Mesenchymal stem cell (in vitro differentiated cells and primary cell): ENCODE measurements around the gene ASF1B.
A peak's percentile ranks its signal among the peaks of the same experiment; 100 is the strongest.

Experiments used
- DNase-seq: peaks from one replicate; pipeline ENCODE4 v3.0.0-alpha.2; 2013
- H2AFZ ChIP-seq: one replicate; pipeline ENCODE4 v1.6.1; 2013; ENCODE audit warnings: low read depth, mild to moderate bottlenecking, control low read depth, inconsistent platforms, low read length, moderate library complexity
- H2AK5ac ChIP-seq: 2 replicates; pipeline ENCODE4 v1.6.1; 2013; ENCODE audit warnings: low read length, moderate library complexity, mild to moderate bottlenecking, inconsistent platforms; ENCODE audit not compliant: severe bottlenecking
- H2BK120ac ChIP-seq: one replicate; pipeline ENCODE4 v1.6.1; 2013; ENCODE audit warnings: low read depth, mild to moderate bottlenecking, inconsistent platforms, low read length, moderate library complexity
- H2BK12ac ChIP-seq, 2 experiments: one replicate each; pipeline ENCODE4 v1.6.1; 2013; ENCODE audit warnings: inconsistent platforms in 2 of 2, low read length in 2 of 2, mild to moderate bottlenecking in 2 of 2, moderate library complexity in 2 of 2, control low read depth in 1 of 2
- H2BK15ac ChIP-seq: one replicate; pipeline ENCODE4 v1.6.1; 2013; ENCODE audit warnings: mild to moderate bottlenecking, low read depth, inconsistent platforms; ENCODE audit not compliant: poor library complexity, severe bottlenecking
- H2BK5ac ChIP-seq: 2 replicates; pipeline ENCODE4 v1.6.1; 2013; ENCODE audit warnings: low read depth, mild to moderate bottlenecking, low read length, control low read depth, inconsistent platforms; ENCODE audit not compliant: poor library complexity, severe bottlenecking
- H3K14ac ChIP-seq, 2 experiments: one replicate each; pipeline ENCODE4 v1.6.1; 2013; ENCODE audit warnings: inconsistent platforms in 2 of 2, low read length in 2 of 2, control low read depth in 1 of 2, mild to moderate bottlenecking in 1 of 2, moderate library complexity in 1 of 2
- H3K18ac ChIP-seq, 2 experiments: one replicate each; pipeline ENCODE4 v1.6.1; 2013; ENCODE audit warnings: inconsistent platforms in 2 of 2, low read length in 2 of 2, control low read depth in 1 of 2, low read depth in 1 of 2, mild to moderate bottlenecking in 1 of 2
- H3K23ac ChIP-seq, 2 experiments: one replicate each; pipeline ENCODE4 v1.6.1; 2013; ENCODE audit warnings: inconsistent platforms in 2 of 2, low read length in 2 of 2, mild to moderate bottlenecking in 2 of 2, moderate library complexity in 2 of 2, control low read depth in 1 of 2
- H3K27ac ChIP-seq: 2 replicates; pipeline ENCODE4 v1.5.1; 2013; ENCODE audit warnings: mild to moderate bottlenecking, moderate library complexity, low read length, control low read depth, inconsistent platforms; ENCODE audit not compliant: poor library complexity, severe bottlenecking
- H3K27me3 ChIP-seq, 2 experiments: 2 replicates each; pipeline versions ENCODE4 v1.6.1 to v1.7.0; 2013; ENCODE audit warnings: low read length in 2 of 2, mild to moderate bottlenecking in 2 of 2, moderate library complexity in 2 of 2, control low read depth in 1 of 2, inconsistent platforms in 1 of 2; ENCODE audit not compliant: control insufficient read depth in 1 of 2, insufficient read depth in 1 of 2
- H3K36me3 ChIP-seq, 2 experiments: 2 replicates each; pipeline versions ENCODE4 v1.6.1 to v1.7.0; 2013; ENCODE audit warnings: low read length in 2 of 2, control low read depth in 1 of 2, inconsistent platforms in 1 of 2, low read depth in 1 of 2, mild to moderate bottlenecking in 1 of 2; ENCODE audit not compliant: insufficient read depth in 2 of 2, control insufficient read depth in 1 of 2
- H3K4ac ChIP-seq, 2 experiments: one replicate each; pipeline ENCODE4 v1.6.1; 2013; ENCODE audit warnings: inconsistent platforms in 2 of 2, low read length in 2 of 2, mild to moderate bottlenecking in 2 of 2, moderate library complexity in 2 of 2, control low read depth in 1 of 2, low read depth in 1 of 2
- H3K4me1 ChIP-seq: 2 replicates; pipeline ENCODE4 v1.6.1; 2013; ENCODE audit warnings: low read depth, low read length, control low read depth; ENCODE audit not compliant: control insufficient read depth, insufficient read depth
- H3K4me2 ChIP-seq: 2 replicates; pipeline ENCODE4 v1.6.1; 2013; ENCODE audit warnings: low read length, mild to moderate bottlenecking, inconsistent platforms; ENCODE audit not compliant: poor library complexity, severe bottlenecking
- H3K4me3 ChIP-seq, 2 experiments: 2 replicates each; pipeline versions ENCODE4 v1.5.1 to v1.7.0; 2013; ENCODE audit warnings: low read length in 2 of 2, mild to moderate bottlenecking in 2 of 2, control low read depth in 1 of 2, low read depth in 1 of 2; ENCODE audit not compliant: insufficient read depth in 1 of 2
- H3K79me1 ChIP-seq: replicated peaks from 2 replicates; pipeline ENCODE4 v1.6.1; 2013; ENCODE audit warnings: mild to moderate bottlenecking, control low read depth, low read length, inconsistent platforms; ENCODE audit not compliant: poor library complexity, severe bottlenecking
- H3K9ac ChIP-seq: 2 replicates; pipeline ENCODE4 v1.7.0; 2013; ENCODE audit warnings: mild to moderate bottlenecking, low read length, moderate library complexity
- H3K9me3 ChIP-seq: 2 replicates; pipeline ENCODE4 v1.7.0; 2013; ENCODE audit warnings: mild to moderate bottlenecking, low read length; ENCODE audit not compliant: control insufficient read depth
- H4K8ac ChIP-seq: one replicate; pipeline ENCODE4 v1.6.1; 2013; ENCODE audit warnings: inconsistent platforms, mild to moderate bottlenecking, low read length, moderate library complexity
- H4K91ac ChIP-seq: one replicate; pipeline ENCODE4 v1.6.1; 2013; ENCODE audit warnings: mild to moderate bottlenecking, low read length, inconsistent platforms
- WGBS: methylation state at CpG from one replicate; pipeline ENCODE4 v1.1.7; 2013; ENCODE audit warnings: mixed read lengths; 5-methylcytosine and 5-hydroxymethylcytosine counted together

ASF1B gene

GRCh38 chr19:14119644-14120496 is 16.5 kb downstream of the ASF1B start:
- peaks cover 21% of the 10 kb centered on the region for H3K4me1 ChIP-seq
- H3K27me3 ChIP-seq: no peaks in the 10 kb centered on the region
- peak overlapping the region; percentile 42 for H4K8ac ChIP-seq
- peak overlapping the region in 1 of 2 experiments; percentile 18 for H2BK12ac ChIP-seq
- no peak overlapping the region for H3K4me2 ChIP-seq
- H3K79me1 ChIP-seq: peaks cover 19% of the 10 kb centered on the region
- H3K23ac ChIP-seq: no peak overlapping the region
- no peak overlapping the region for H3K14ac ChIP-seq
- no peaks in the 10 kb centered on the region for H3K36me3 ChIP-seq
- peak overlapping the region; percentile 99 for H3K9ac ChIP-seq
- H2AK5ac ChIP-seq: no peak overlapping the region
- H3K4me3 ChIP-seq: peak overlapping the region in 1 of 2 experiments; percentile 84
- H3K18ac ChIP-seq: no peak overlapping the region
- no peak for DNase-seq
- H2AFZ ChIP-seq: no peak overlapping the region
- no peaks in the 10 kb centered on the region for H3K9me3 ChIP-seq
- WGBS: 87% methylated on average over 6 of the region's 7 CpGs
- peak overlapping the region; percentile 54 for H2BK15ac ChIP-seq
- no peak overlapping the region for H3K27ac ChIP-seq
- peak overlapping the region; percentile 23 for H2BK120ac ChIP-seq
- no peak overlapping the region for H3K4ac ChIP-seq
- no peak overlapping the region for H2BK5ac ChIP-seq
- H4K91ac ChIP-seq: no peak overlapping the region

- Histone ChIP-seq H2BK5ac (no peak overlapping the region), H3K23ac (no peak overlapping the region), H3K4me1 (peaks cover 26% of the 10 kb centered on the region), H3K4me3 (peak overlapping the region in 1 of 2 experiments; percentile 84), H3K79me1 (peaks cover 25% of the 10 kb centered on the region), H2AK5ac (no peak overlapping the region), H2BK12ac (no peak overlapping the region), H2AFZ (no peak overlapping the region), H3K14ac (no peak overlapping the region), H3K4me2 (no peak overlapping the region), H2BK15ac (no peak overlapping the region), H4K91ac (no peak overlapping the region), H3K27me3 (no peaks in the 10 kb centered on the region), H3K36me3 (peaks cover 0 to 4% of the 10 kb centered on the region in 2 experiments), H3K4ac (no peak overlapping the region), H2BK120ac (peak overlapping the region; percentile 23), H3K18ac (no peak overlapping the region), H3K9ac (peak overlapping the region; percentile 99), H3K27ac (peak overlapping the region; percentile 87), H4K8ac (no peak overlapping the region), H3K9me3 (no peaks in the 10 kb centered on the region)
- no peak for DNase-seq
- 88% methylated on average over 2 of the region's 3 CpGs for WGBS
Observed at GRCh38 chr19:14119146-14119545, 17.2 kb downstream of the ASF1B start.

DNA sequence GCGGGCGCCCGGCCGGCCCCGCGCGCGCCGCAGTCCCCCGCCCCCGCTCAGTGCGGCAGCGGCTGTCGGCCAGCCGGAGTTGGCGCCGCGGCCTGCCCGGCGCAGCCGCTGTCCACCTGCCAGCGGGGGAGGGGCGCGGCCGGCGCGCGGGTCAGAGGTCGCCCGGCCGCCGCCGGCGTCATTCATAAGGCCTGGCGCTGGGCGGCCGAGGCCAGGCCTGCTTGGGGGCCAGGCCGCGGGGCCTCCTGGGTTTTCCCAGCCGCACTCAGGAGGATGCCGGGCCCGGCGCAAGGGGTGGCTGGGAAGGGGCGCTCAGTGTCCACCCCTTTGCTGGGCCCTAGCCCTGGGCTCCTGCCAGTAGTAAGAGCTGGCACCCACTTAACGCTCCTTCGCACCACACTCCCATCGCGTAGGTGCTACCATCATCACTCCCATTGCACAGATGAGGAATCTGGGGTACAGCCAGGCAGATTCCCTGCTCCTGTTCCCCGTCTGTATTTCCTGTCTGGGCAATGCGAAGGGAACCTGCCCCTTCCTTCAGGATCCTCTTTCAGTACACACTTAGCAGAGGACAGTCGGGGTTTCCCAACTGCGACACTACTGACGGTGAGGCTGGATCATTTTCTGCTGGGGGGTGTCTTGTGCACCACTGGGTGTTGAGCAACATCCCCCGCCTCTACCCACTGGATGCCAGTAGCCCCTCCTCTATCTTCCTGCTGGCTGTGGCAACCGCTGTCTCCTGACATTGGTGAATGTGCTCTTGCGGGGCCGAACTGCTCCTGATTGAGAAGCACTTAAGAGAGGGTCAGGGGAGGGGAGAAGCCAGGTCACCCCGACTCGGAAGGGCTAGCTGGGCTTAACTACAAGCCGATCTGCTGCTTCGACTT is 18.0 kb downstream of the ASF1B start:
- peak overlapping the region; percentile 75 for H3K4me2 ChIP-seq
- peaks cover 31% of the 10 kb centered on the region for H3K4me1 ChIP-seq
- H2BK120ac ChIP-seq: no peak overlapping the region
- peak overlapping the region in 1 of 2 experiments; percentile 95 for H3K14ac ChIP-seq
- 22% methylated on average over 39 of the region's 61 CpGs for WGBS
- H2AFZ ChIP-seq: peak overlapping the region; percentile 74
- H3K18ac ChIP-seq: peak overlapping the region; percentile 14 to 87
- H4K91ac ChIP-seq: peak overlapping the region; percentile 81
- no peak overlapping the region for H3K23ac ChIP-seq
- H3K4ac ChIP-seq: peak overlapping the region; percentile 89 to 95
- peak; percentile 88 for DNase-seq
- H3K9me3 ChIP-seq: no peaks in the 10 kb centered on the region
- H3K27ac ChIP-seq: peak overlapping the region; percentile 87
- H2BK15ac ChIP-seq: no peak overlapping the region
- H3K27me3 ChIP-seq: no peaks in the 10 kb centered on the region
- H2BK5ac ChIP-seq: peak overlapping the region; percentile 1
- peak overlapping the region; percentile 76 for H2AK5ac ChIP-seq
- H3K36me3 ChIP-seq: peaks cover 0 to 4% of the 10 kb centered on the region in 2 experiments
- peak overlapping the region; percentile 53 to 84 for H3K4me3 ChIP-seq
- peak overlapping the region; percentile 99 for H3K9ac ChIP-seq
- peak overlapping the region; percentile 87 for H4K8ac ChIP-seq
- peak overlapping the region in 1 of 2 experiments; percentile 49 for H2BK12ac ChIP-seq
- H3K79me1 ChIP-seq: peaks cover 30% of the 10 kb centered on the region
